ENCODE results near the gene NRARP. TPM values are rescaled to one million over a fixed set of nuclear protein-coding genes. Genes with fewer than 3 reads are reported as not detected.

Gene NRARP
- total RNA-seq, 6 experiments from 2014 or later: 0.57 to 2.3 (median 0.98) TPM

DNA sequence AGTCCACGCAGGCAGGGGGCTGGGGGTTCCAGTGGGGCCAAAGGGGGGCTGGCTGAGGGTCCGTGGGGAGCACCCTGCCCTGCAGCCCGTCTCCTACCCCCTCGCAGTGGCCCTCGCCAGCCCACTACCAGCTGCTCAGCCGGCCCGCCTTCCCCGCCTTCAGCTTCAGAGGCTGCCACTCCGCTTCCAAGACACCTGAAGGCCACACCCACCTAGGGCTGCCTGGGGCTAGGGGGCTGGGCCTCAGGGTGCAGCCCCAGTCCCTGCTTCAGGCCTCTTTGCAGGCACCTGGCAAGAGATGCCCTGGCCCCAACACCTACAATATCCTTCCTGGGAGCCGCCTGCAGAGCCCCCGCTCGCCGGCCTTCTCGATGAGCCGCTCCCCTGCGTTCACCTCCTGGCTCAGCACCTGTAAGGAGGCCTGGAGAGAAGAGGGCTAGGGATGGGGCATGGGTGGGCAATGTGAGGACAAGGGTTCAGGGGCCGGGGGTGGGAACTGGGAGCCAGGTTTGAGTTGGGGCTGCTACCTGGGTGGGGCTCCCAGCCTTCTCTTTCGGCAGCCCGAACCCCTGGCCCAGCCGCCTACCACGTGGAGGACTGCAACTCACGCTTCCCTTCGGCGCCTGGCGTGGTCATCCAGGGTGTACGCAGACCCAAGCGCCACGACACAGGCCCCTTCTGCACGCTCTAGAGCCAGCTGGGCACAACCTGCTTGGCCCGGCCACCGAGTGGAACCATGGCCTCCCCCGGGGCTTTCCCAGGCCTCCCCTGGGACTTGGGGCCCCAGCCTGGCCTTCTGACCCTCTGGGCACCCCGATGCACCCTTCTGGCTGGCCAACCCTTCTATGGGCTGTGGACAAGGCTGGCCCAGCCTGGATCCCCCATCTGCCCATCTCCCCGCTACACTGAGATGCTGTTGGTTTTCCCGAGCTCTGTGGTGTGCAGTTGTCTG, 49.2 kb downstream of the NRARP start:
- Histone ChIP-seq H3K4me1 (peaks cover 0 to 16% (median 3%) of the 10 kb centered on the region in 4 donors), H3K27me3 (no peaks in the 10 kb centered on the region), H3K36me3 (peaks cover 0 to 7% (median 0%) of the 10 kb centered on the region in 4 donors), H3K9me3 (no peaks in the 10 kb centered on the region), H3K4me3 (no peak overlapping the region), H3K27ac (no peak overlapping the region)
- DNase-seq: no peak
- intact Hi-C loops (cut with DNase I): no loop called here
- ATAC-seq: no peak
- TF ChIP-seq, protein P1, sequence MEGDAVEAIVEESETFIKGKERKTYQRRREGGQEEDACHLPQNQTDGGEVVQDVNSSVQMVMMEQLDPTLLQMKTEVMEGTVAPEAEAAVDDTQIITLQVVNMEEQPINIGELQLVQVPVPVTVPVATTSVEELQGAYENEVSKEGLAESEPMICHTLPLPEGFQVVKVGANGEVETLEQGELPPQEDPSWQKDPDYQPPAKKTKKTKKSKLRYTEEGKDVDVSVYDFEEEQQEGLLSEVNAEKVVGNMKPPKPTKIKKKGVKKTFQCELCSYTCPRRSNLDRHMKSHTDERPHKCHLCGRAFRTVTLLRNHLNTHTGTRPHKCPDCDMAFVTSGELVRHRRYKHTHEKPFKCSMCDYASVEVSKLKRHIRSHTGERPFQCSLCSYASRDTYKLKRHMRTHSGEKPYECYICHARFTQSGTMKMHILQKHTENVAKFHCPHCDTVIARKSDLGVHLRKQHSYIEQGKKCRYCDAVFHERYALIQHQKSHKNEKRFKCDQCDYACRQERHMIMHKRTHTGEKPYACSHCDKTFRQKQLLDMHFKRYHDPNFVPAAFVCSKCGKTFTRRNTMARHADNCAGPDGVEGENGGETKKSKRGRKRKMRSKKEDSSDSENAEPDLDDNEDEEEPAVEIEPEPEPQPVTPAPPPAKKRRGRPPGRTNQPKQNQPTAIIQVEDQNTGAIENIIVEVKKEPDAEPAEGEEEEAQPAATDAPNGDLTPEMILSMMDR (IDR thresholded peaks at IDR 0.05): no peak
- no peak for TF ChIP-seq POLR2A (IDR thresholded peaks at IDR 0.05)
- 77% methylated on average over 3 of the region's 35 CpGs for WGBS (ENCODE audit: insufficient coverage, low coverage, low lambda C conversion rate, missing lambda C conversion rate)

DNA sequence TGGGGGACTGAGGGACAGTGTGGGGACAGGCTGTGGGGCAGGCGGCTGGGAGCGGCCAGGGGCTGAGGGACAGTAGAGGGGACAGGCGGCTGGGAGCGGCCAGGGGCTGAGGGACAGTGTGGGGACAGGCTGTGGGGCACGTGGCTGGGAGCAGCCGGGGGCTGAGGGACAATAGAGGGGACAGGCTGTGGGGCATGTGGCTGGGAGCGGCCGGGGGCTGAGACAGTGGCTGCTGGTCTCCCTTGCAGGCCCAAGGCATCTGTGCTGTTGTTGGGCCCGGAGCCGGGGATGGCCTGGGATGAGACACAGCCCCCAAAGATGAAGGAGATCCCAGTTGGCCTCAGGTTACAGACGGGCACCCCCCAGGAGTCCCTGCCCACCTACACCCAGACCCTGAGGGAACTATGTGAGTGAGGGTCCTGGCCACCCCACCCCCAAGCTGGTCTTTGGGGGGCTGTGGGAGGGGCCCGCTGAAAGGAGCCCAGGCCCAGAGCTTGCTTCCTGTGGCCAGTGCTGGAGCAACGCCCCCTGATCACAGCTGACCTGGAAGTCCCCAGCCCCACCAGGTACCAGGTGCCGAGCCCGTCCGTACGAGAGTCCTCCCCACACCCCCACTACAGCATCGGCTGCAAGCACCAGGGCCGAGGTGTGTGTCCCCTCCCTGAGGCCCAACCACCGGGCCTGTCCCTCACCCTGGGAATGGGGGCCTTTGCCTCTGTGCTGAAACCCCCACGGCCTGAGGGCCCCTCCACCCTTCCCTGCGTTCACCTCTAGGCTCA, 50.4 kb downstream of the NRARP start:
- no peak for ATAC-seq
- Histone ChIP-seq H3K9me3 (no peaks in the 10 kb centered on the region), H3K27me3 (no peaks in the 10 kb centered on the region), H3K36me3 (peaks cover 0 to 4% (median 0%) of the 10 kb centered on the region in 4 donors), H3K27ac (no peak overlapping the region), H3K4me3 (no peak overlapping the region), H3K4me1 (peaks cover 0 to 13% (median 3%) of the 10 kb centered on the region in 4 donors)
- TF ChIP-seq POLR2A (IDR thresholded peaks at IDR 0.05): no peak
- TF ChIP-seq, protein P1 (IDR thresholded peaks at IDR 0.05): no peak
- intact Hi-C loops (cut with DNase I): no loop called here
- 89% methylated on average over 6 of the region's 22 CpGs for WGBS (ENCODE audit: insufficient coverage, low coverage, low lambda C conversion rate, missing lambda C conversion rate)
- no peak for DNase-seq

DNA sequence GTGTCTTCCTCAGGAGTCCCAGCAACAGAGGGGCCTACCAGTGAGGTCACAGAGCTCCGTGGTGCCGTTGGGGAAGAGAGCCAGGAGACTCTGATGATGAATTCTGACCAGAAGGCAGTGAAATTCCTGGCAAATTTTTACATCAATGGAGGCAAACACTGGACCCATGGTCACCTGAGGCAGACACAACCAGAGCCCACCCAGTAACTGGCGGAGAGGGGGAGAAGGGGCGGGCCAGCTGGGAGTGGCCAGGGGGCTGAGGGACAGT, 50.9 kb downstream of the NRARP start, which contains the start of gene STPG3:
TSS of gene STPG3 (plus strand) at position 93 of the 268 bp plus-strand sequence. CDS start at position 94, 1 bp downstream.
- peaks cover 0 to 7% (median 2%) of the 10 kb centered on the region in 4 donors for H3K4me1 ChIP-seq
- 82% methylated on average over 3 of the region's 4 CpGs for WGBS (ENCODE audit: insufficient coverage, low coverage, low lambda C conversion rate, missing lambda C conversion rate)
- no peaks in the 10 kb centered on the region for H3K27me3 ChIP-seq
- TF ChIP-seq, protein P1 (IDR thresholded peaks at IDR 0.05): no peak
- no peak for TF ChIP-seq POLR2A (IDR thresholded peaks at IDR 0.05)
- intact Hi-C loops (cut with DNase I): no loop called here
- DNase-seq (no peak), ATAC-seq (no peak)
- H3K4me3 ChIP-seq: no peak within 1 kb of the TSS
- H3K36me3 ChIP-seq: no peaks in the 10 kb centered on the region
- no peaks in the 10 kb centered on the region for H3K9me3 ChIP-seq
- H3K27ac ChIP-seq: no peak within 1 kb of the TSS

DNA sequence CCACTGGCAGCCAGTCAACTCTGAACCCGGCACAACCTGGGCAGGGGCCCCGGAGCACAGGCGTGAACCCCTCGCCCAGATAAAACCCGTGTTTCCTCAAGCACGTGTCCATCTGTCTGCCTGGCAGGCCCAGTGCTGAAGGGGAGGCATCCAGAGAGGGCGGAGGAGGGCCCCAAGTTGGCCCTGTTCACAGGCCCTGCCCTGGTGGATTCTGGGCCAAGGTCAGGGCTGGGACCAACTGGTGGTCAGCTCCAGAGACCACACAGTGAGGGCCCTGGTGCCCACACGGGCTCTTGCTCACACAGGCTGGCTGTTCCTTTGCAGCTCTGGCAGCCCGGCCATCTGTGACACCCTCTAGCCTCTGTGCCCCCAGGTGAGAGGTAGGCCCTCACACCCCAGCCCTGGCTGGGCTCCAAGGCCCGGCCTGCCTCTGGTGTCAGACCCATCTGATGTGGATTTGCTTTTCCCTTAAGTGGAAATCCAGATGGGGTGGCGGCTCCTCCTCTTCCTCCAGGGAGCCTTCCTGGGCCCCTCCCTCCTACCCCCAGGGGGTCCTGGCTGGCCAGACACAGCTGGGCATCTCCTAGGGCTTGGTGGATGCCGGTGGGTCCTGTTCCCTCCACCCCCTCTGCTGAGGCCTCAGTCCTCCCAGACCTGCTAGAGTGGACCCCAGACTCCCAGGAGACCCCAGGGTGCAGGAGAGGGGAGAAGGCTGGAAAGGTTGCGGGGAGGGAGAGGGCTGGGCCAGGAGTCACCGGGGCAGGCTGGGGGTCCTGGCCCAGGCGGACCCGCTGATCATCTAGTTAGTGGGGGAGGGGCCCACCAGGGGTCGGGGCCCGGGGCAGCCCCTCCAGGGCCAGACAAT, 51.5 kb downstream of the NRARP start:
- Histone ChIP-seq H3K27ac (no peak overlapping the region), H3K4me1 (peaks cover 0 to 5% (median 0%) of the 10 kb centered on the region in 4 donors), H3K27me3 (no peaks in the 10 kb centered on the region), H3K4me3 (no peak overlapping the region), H3K36me3 (no peaks in the 10 kb centered on the region), H3K9me3 (no peaks in the 10 kb centered on the region)
- intact Hi-C loops (cut with DNase I): no loop called here
- WGBS (ENCODE audit: insufficient coverage, low coverage, low lambda C conversion rate, missing lambda C conversion rate): 46% methylated on average over 10 of the region's 18 CpGs
- no peak for TF ChIP-seq POLR2A (IDR thresholded peaks at IDR 0.05)
- TF ChIP-seq, protein P1 (IDR thresholded peaks at IDR 0.05): no peak
- DNase-seq (no peak), ATAC-seq (no peak)
